Globus pallidus (tissue), 1 donor: ENCODE measurements around the gene PSMG2.
A peak's percentile ranks its signal among the peaks of the same experiment; 100 is the strongest.
"Not testable (repeated sequence)": the region's sequence is repeated elsewhere in the genome, so short reads cannot be mapped to it uniquely, and the experiment has no call there.

Experiments used
- DNase-seq: peaks from one replicate; pipeline ENCODE4 v3.0.0-alpha.2; 2015; ENCODE audit warnings: low spot score

Gene PSMG2

DNA sequence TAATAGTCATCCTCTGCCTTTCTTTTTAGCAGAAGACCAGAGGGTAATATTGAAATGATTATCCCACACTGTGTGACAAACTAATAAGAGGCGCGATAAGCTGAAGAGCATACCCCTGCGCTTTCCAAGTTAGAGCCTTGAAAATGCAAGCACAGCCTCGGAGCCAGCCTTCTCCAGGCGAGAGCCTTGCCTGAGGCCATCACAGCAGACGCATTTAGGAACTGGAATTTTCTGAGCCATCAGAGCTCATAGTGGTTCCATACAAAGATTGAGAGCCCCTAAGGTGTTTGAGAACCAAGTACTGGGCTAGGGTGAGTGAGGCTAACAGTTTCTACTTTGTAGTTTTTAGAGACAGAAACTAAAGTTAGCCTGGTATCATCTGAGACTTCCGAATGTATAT is 19.9 kb downstream of the PSMG2 start:
- no peak for DNase-seq

DNA sequence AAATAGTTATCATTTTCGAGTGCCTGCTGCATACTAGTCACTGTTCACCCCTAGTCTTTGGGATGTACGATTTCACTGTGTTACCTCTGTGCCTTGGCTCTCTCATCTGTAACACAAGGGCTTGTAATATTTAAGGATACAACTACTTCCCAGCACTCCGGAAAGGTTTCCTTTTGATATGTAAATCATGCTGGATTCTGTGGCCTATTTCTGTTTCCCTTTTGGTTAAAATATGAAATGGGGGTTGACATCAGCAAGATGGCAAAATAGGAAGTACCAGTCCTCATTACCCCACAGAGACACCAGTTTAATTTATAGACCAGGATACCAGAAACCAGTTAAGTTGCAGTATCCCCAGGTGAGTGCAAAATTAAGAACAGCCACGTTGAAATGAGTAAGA is 23.5 kb downstream of the PSMG2 start:
- DNase-seq: no peak

DNA sequence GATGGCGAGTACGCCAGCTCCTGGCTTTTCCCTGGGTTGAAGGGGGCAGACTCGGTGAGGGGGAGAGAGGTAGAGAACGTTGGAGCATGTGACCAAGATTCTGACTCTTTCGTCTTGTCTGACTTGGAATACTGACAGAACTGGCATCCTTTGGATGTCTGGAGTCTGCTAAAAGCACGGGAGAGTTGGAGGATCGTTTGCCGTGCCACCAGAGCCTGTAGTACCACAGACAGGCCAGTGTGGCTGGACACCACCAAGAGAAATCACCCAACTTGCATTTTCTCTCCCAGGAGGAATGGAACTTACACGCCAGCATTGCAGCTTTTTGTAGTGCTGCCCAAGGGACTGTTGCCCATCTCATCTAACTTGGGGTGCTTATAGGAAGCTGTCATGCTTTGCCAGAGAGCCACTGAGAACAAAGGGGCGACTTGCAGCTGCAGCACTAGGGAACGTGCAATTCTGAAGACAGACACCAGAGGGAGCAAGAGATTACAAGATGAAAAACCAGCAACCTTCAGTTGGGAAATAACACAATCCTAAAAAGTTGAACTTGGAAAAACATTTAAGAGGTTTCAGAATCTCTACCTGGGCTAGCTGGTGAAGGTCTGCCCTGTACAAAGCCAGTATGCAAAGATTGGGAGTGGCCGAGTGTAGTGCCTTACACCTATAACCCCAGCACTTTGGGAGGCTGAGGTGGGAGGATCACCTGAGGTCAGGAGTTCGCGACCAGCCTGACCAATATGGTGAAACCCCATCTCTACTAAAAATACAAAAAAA is 24.1 kb downstream of the PSMG2 start:
- peak; percentile 72 for DNase-seq

DNA sequence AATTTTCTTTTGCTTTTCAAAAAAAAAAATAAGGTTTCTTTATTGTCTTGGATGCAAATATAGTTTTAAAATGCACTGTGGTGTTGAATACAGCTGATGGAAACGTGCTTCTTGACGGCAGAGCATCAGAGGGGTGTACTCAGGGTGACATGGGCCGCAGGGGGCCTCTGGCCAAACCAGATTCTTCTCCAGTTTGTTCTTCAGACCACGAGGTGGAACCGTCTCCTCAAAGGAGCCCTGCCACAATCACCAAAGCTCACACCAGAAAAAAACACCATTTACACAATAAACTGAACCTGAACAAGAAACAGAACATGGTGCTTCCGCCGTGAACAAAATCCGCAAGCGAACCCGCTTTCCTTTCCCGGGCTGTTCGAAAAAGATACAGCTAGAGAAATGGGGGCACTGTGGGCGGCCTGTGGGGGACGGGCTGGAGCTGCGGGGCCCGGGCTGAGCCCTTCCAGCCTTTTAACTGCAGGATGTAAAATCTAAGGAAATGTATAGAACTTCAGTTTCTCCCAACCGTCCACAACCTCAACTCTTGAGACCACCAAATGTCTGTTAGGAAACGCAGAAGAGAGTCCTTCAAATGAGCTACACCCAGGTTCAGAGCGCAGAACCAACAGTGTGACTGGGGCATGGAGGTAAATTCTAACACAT is 34.5 kb downstream of the PSMG2 start:
- no peak for DNase-seq

DNA sequence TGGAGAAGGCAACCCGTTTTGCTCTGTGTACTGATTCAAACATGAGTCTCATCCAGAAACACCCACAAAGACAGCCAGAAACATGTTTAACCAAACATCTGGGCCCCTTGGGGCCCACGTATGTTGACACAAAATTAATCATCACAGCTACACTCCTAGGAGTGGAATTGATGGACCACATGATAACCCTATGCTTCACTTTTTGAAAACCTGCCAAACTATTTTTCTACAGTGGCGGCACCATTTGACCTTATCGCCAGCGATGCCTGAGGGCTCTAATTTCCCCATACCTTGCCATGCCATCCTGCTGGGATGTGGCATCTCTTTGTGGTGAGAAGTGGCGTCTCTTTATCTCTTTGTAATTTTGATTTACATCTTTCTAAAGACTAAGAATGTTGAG is 38.5 kb downstream of the PSMG2 start:
- DNase-seq: no peak

DNA sequence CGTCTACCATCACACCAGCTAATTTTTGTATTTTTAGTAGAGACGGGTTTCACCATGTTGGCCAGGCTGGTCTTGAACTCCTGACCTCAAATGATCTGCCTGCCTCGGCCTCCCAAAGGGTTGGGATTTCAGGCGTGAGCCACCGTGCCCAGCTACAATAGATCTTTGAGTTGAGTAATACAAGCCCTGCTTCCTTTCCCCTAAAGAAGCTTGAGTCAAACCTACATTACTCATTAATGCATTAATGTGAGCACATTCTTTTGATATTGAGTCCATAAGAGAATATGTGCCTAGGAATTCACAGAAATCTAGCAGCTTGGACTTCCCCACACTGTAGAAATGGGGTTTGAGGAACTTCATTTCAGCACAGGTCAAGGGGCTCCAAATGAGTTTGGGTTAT is 39.6 kb downstream of the PSMG2 start:
- DNase-seq: no peak

DNA sequence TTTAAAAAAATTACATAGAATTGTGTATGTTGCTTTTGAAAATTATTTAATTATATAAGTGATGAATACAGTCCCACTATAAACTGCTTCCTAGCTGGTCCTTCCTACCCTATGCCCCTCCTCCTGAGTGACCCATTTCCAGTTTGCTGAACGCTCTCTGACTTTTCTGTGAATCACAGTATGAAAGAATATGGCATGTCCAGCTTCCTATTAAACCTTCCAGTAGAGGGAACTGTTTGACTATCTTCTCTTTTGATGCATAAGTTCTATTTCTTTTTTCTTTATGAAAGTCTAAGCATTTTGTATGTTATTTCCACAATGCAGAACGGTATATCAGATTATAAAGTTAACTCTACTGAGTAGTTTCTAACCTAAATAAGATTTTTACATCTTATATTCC is 41.3 kb downstream of the PSMG2 start:
- peak; percentile 32 for DNase-seq

- no peak for DNase-seq
These were observed 42.4 kb downstream of the PSMG2 start for GRCh38 chr18:12745095-12745795.

DNA sequence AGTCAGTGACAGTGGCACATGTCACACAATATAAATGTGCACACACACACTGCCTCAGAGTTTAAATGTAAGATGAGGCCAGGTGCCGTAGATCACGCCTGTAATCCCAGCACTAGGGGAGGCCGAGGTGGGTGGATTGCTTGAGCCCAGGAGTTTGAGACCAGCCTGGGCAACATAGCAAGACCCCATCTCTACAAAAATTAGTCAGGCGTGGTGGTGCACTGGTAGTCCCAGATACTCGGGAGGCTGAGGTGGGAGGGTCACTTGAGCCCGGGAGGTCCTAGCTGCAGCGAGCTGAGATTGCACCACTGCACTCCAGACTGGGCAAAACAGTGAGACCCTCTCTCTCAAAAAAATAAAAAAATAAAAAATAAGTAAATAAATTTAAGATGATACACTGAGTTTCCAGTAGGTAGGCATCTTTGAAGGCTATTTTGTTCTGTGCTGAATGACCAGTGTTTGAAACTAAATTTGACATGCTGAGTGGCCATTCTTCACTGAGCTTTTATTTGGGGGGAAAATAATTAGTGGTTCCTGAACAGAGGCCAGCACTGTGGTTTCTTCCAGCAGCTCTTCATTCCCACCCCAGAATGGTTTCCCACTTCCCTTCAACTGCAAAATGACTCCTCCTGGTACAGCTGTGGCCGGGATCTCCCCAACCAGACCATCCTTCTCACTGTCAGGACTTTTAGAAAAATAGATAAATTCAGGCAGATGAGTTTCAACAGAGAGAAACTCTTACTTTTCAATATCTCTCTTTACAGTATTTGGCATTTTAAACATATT is 44.9 kb downstream of the PSMG2 start:
- no peak for DNase-seq

GRCh38 chr18:12748671-12749070 is 45.8 kb downstream of the PSMG2 start:
- no peak for DNase-seq

DNA sequence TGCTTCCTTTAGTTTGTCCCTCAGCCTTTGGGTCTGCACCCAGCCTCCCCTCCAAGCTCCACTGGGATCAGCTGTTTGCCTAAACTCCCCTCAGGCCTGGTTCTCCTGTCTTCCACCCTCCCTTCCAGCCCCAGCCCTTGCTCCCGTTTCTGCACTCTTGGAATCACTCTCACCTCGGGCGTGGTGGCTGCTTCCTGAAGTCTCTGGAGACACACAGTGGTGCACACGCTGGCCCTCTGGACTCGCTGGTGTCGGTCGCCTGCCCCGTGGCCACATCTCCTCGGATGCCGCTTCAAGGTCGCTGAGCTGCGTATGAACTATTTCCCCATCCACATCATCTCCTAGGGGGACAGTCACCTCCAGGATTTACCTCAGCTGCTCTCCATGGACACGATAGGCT is 46.3 kb downstream of the PSMG2 start:
- no peak for DNase-seq

- no peak for DNase-seq
These were observed 47.4 kb downstream of the PSMG2 start for GRCh38 chr18:12750076-12750714.

GRCh38 chr18:12750715-12751502 is 48.1 kb downstream of the PSMG2 start:
- no peak for DNase-seq

- no peak for DNase-seq
These were observed 48.7 kb downstream of the PSMG2 start for GRCh38 chr18:12751503-12751884.

- no peak for DNase-seq
These were observed 49.0 kb downstream of the PSMG2 start for GRCh38 chr18:12751891-12752290.

DNA sequence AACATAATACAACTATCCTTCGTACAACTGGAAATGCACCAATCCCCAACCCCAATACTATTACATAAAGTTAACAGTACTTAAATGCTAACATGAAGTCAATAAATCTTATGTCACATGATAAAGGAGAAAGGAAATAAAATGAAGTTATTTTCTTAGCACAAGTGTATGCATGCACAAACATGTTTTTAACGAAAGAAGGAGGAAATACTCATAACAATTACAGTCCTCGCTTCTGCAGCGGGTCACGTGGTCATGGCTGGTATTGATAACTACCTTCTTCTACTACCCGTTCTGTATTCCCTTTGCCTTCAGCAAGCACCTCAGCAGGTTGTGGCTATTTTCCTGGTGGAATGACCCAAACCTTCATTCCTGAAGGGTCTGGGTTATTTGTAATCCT is 51.7 kb downstream of the PSMG2 start:
- no peak for DNase-seq

DNA sequence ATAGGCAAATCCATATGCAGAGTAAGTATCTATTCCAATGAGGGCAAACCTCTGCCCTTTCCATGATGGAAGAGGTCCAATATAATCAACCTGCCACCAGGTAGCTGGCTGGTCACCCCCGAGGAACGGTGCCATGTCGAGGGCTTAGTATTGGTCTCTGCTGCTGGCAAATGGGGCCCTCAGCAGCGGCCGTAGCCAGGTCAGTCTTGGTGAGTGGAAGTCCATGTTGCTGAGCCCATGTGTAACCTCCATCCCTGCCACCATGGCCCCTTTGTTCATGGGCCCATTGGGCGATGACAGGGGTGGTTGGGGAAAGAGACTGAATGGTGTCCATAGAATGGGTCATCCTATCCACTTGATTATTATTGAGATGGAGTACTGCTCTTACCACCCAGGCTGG is 52.8 kb downstream of the PSMG2 start:
- DNase-seq: not testable (repeated sequence)

GRCh38 chr18:12756619-12757239 is 53.9 kb downstream of the PSMG2 start:
- not testable (repeated sequence) for DNase-seq

DNA sequence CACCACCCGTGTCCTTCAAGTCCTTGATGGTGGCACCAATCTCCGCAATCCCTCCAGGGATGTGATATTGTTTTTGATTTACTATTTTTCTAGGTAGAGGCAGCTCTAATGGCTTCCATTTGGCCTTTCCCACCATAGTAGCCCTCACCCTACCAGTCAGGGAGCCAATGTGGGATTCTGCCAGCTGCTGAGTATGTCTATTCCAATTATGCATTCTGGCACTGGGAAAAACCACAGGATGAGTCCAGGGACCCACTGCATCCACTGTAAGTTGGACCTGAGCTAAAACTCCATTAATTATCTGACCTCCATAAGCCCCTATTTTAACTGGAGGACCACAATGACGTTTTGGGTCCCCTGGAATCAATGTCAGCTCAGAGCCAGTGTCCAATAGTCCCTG is 55.7 kb downstream of the PSMG2 start:
- DNase-seq: not testable (repeated sequence)

DNA sequence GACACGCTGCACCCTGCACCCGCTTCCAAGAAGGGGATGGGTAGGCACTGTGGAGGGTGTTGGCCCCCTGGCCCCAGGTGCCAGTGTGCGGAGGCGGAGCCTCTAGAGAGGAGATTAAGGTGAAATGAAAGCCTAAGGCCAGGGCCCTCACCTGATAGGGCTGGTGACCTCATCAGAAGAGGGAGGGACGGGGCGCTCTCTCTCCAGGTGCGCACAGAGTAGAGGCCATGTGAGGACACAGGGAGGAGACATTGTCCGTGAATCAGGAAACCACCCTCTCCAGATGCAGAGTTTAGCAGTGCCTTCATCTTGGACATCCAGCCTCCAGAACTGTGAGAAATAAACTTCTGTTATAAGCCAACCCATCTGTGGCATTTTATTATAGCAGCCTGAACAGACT is 62.3 kb downstream of the PSMG2 start:
- DNase-seq: no peak

GRCh38 chr18:12765586-12765985 is 62.7 kb downstream of the PSMG2 start:
- DNase-seq: no peak
